ENCODE results near the gene CREB5. TPM values are rescaled to one million over a fixed set of nuclear protein-coding genes. Genes with fewer than 3 reads are reported as not detected.
"Not testable (repeated sequence)": the region's sequence is repeated elsewhere in the genome, so short reads cannot be mapped to it uniquely, and the experiment has no call there.

CREB5 gene
- total RNA-seq, 1 donor from 2014 or later, result 52.7 TPM

- DNase-seq, result peak; percentile 53
Measured at GRCh38 chr7:28784171-28784902, 372.0 kb downstream of the CREB5 start.

- no peak for DNase-seq
Measured at GRCh38 chr7:28785041-28785995, 373.0 kb downstream of the CREB5 start.

- DNase-seq, result not testable (repeated sequence)
Measured at GRCh38 chr7:28786156-28786555, 373.8 kb downstream of the CREB5 start.

GRCh38 chr7:28787106-28787505 lies 374.8 kb downstream of the CREB5 start:
- DNase-seq, result peak; percentile 20

- no peak for DNase-seq
Measured at GRCh38 chr7:28790467-28790866, 378.1 kb downstream of the CREB5 start.

- no peak for DNase-seq
Measured at GRCh38 chr7:28792858-28793257, 380.5 kb downstream of the CREB5 start.

GRCh38 chr7:28793381-28794085 lies 381.2 kb downstream of the CREB5 start:
- peak; percentile 82 for DNase-seq

- DNase-seq, result no peak
Measured at GRCh38 chr7:28798274-28798673, 386.0 kb downstream of the CREB5 start.

GRCh38 chr7:28799619-28800018 lies 387.3 kb downstream of the CREB5 start:
- no peak for DNase-seq

- no peak for DNase-seq
Measured at GRCh38 chr7:28800150-28800549, 387.8 kb downstream of the CREB5 start.

- DNase-seq, result no peak
Measured at GRCh38 chr7:28802450-28802849, 390.1 kb downstream of the CREB5 start.

GRCh38 chr7:28804157-28804556 lies 391.8 kb downstream of the CREB5 start:
- DNase-seq, result no peak

- DNase-seq, result no peak
Measured at GRCh38 chr7:28804990-28805389, 392.7 kb downstream of the CREB5 start.

- DNase-seq, result peak; percentile 78
Measured at GRCh38 chr7:28806841-28807240, 394.5 kb downstream of the CREB5 start.

- no peak for DNase-seq
Measured at GRCh38 chr7:28807396-28807994, 395.2 kb downstream of the CREB5 start.

GRCh38 chr7:28808796-28809533 lies 396.6 kb downstream of the CREB5 start:
- no peak for DNase-seq

- no peak for DNase-seq
Measured at GRCh38 chr7:28811008-28811407, 398.7 kb downstream of the CREB5 start.

GRCh38 chr7:28811701-28812430 lies 399.5 kb downstream of the CREB5 start:
- DNase-seq, result no peak

GRCh38 chr7:28812616-28813015 lies 400.3 kb downstream of the CREB5 start:
- DNase-seq, result no peak

- peak; percentile 78 for DNase-seq
Measured at GRCh38 chr7:28813243-28813962, 401.1 kb downstream of the CREB5 start.
